Measurements from ENCODE around the gene MAP3K4. TPM values are rescaled to one million over a fixed set of nuclear protein-coding genes. Genes with fewer than 3 reads are reported as not detected.

Gene MAP3K4
- total RNA-seq, 1 donor from 2014 or later = 47.2 TPM

- DNase-seq (no peak), ATAC-seq (no peak)
- H3K4me1 ChIP-seq = no peaks in the 10 kb centered on the region
- no peak overlapping the region for H3K4me3 ChIP-seq
- H3K36me3 ChIP-seq = peaks cover 13% of the 10 kb centered on the region
- H3K9me3 ChIP-seq = peaks cover 16% of the 10 kb centered on the region
- no peaks in the 10 kb centered on the region for H3K27me3 ChIP-seq (ENCODE audit: low read depth)
- intact Hi-C loops (cut with DNase I) = no loop called here
- H3K27ac ChIP-seq = no peak overlapping the region
- TF ChIP-seq CTCF (IDR thresholded peaks at IDR 0.05) = no peak
Measured at GRCh38 chr6:161128230-161128629, 136.7 kb downstream of the MAP3K4 start.

- no peaks in the 10 kb centered on the region for H3K27me3 ChIP-seq (ENCODE audit: low read depth)
- ATAC-seq (no peak), DNase-seq (no peak)
- no peak for TF ChIP-seq CTCF (IDR thresholded peaks at IDR 0.05)
- no peaks in the 10 kb centered on the region for H3K4me1 ChIP-seq
- H3K4me3 ChIP-seq = no peak overlapping the region
- no peak overlapping the region for H3K27ac ChIP-seq
- intact Hi-C loops (cut with DNase I) = no loop called here
- peaks cover 11% of the 10 kb centered on the region for H3K9me3 ChIP-seq
- peaks cover 13% of the 10 kb centered on the region for H3K36me3 ChIP-seq
Measured at GRCh38 chr6:161128680-161129196, 137.2 kb downstream of the MAP3K4 start.

GRCh38 chr6:161130541-161130940 lies 139.0 kb downstream of the MAP3K4 start:
- intact Hi-C loops (cut with DNase I) = no loop called here

GRCh38 chr6:161130967-161131766 lies 139.6 kb downstream of the MAP3K4 start:
- Histone ChIP-seq H3K4me1 (no peaks in the 10 kb centered on the region), H3K36me3 (peaks cover 24% of the 10 kb centered on the region), H3K27ac (no peak overlapping the region), H3K4me3 (no peak overlapping the region), H3K9me3 (no peaks in the 10 kb centered on the region), H3K27me3 (ENCODE audit: low read depth) (no peaks in the 10 kb centered on the region)
- ATAC-seq (no peak), DNase-seq (no peak)
- intact Hi-C loops (cut with DNase I) = no loop called here
- no peak for TF ChIP-seq CTCF (IDR thresholded peaks at IDR 0.05)

More at GRCh38 chr6:161130541-161130940, 139.0 kb downstream of the MAP3K4 start:
- ATAC-seq (no peak), DNase-seq (no peak)
- Histone ChIP-seq H3K4me1 (no peaks in the 10 kb centered on the region), H3K36me3 (peaks cover 18% of the 10 kb centered on the region), H3K9me3 (no peaks in the 10 kb centered on the region), H3K27me3 (ENCODE audit: low read depth) (no peaks in the 10 kb centered on the region), H3K4me3 (no peak overlapping the region), H3K27ac (no peak overlapping the region)
- no peak for TF ChIP-seq CTCF (IDR thresholded peaks at IDR 0.05)

GRCh38 chr6:161132384-161132783 lies 140.8 kb downstream of the MAP3K4 start:
- Histone ChIP-seq H3K36me3 (peaks cover 30% of the 10 kb centered on the region), H3K4me1 (no peaks in the 10 kb centered on the region)
- no peak for ATAC-seq

More at GRCh38 chr6:161132384-161132783, 140.8 kb downstream of the MAP3K4 start:
- intact Hi-C loops (cut with DNase I) = no loop called here
- Histone ChIP-seq H3K4me3 (no peak overlapping the region), H3K27ac (no peak overlapping the region), H3K9me3 (no peaks in the 10 kb centered on the region), H3K27me3 (ENCODE audit: low read depth) (no peaks in the 10 kb centered on the region)
- no peak for DNase-seq
- no peak for TF ChIP-seq CTCF (IDR thresholded peaks at IDR 0.05)

All from lower lobe of right lung (tissue), 2 donors.